Adrenal gland (tissue), 5 donors: Measurements from ENCODE around the gene ASTL.

Experiments used
- CTCF ChIP-seq, 6 experiments: fragments of 450-650 bp in 4 of 6; fragments of 200-600 bp in 2 of 6; sonication (generic) in 1 of 6; IDR thresholded peaks; 1 replicate in 5 of 6; 2 replicates in 1 of 6; pipeline versions ENCODE4 v1.5.1 to v1.8.0; 2016 to 2021; ENCODE audit warnings: antibody characterized with exemption in 6 of 6, mild to moderate bottlenecking in 2 of 6, moderate library complexity in 1 of 6
- POLR2A ChIP-seq, 2 donors: fragments of 450-650 bp; IDR thresholded peaks; one replicate each; pipeline ENCODE4 v1.6.1; 2017; ENCODE audit warnings: antibody characterized with exemption in 2 of 2, mild to moderate bottlenecking in 2 of 2, moderate library complexity in 1 of 2
- donor health status: DM: no; HTN: no; CAD: no.

GRCh38 chr2:96131152-96131812, 7.0 kb downstream of the ASTL start:
- no peak for TF ChIP-seq CTCF (IDR thresholded peaks at IDR 0.05)
- no peak for TF ChIP-seq POLR2A (IDR thresholded peaks at IDR 0.05)
